Measurements from ENCODE around the gene PDXK. TPM values are rescaled to one million over a fixed set of nuclear protein-coding genes. Genes with fewer than 3 reads are reported as not detected.

The PDXK gene
- total and polyA plus RNA-seq, 10 of the 15 experiments (the other 5 are each of a cell fraction or from before 2014, with no cell fraction given) = 3.7 to 141 (median 60.0) TPM

DNA sequence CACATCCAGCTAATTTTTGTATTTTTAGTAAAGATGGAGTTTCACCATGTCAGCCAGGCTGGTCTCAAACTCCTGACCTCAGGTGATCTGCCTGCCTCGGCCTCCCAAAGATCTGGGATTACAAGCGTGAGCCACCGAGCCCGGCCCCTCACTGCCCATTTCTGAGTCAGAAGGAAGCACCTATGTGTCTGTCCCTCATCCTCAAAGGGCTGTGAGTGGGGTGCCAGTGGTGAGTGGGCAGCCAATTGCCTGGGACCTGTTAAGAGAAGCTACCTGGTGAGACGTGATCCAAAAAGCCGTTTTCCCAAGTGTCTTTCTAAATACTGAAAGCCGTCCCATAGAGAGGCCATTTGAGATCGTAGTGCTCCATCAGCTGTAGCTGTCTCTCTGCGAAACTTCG lies 27.1 kb upstream of the PDXK start:
- Histone ChIP-seq H3K9me3 (replicated peaks; ENCODE audit: control insufficient read depth, insufficient read depth, low read length) (no peaks in the 10 kb centered on the region), H3K4me2 (ENCODE audit: control insufficient read depth, insufficient read depth) (no peak overlapping the region), H3K36me3 (ENCODE audit: control insufficient read depth in 2 of 2, insufficient read depth in 2 of 2, low read length in 1 of 2) (peaks cover 14 to 47% of the 10 kb centered on the region in 2 experiments), H3K4me1 (ENCODE audit: control insufficient read depth, insufficient read depth, low read length) (no peaks in the 10 kb centered on the region), H3K79me2 (ENCODE audit: control insufficient read depth, insufficient read depth, low read length) (no peaks in the 10 kb centered on the region), H3K9ac (ENCODE audit: control insufficient read depth, insufficient read depth, low read length) (no peak overlapping the region), H2AFZ (ENCODE audit: control insufficient read depth, low read depth, low read length) (no peak overlapping the region), H4K20me1 (ENCODE audit: control insufficient read depth, insufficient read depth) (peaks cover 2% of the 10 kb centered on the region; the same call in 1 of the 2 replicates), H3K27ac (ENCODE audit: control insufficient read depth, insufficient read depth) (no peak overlapping the region), H3K27me3 (replicated peaks in 1 of 2; ENCODE audit: control insufficient read depth in 2 of 2, insufficient read depth in 2 of 2, low read length in 1 of 2) (no peaks in the 10 kb centered on the region), H3K4me3 (no peak overlapping the region)
- ChIA-PET SMC1A (ENCODE audit: uncharacterized antibody, unreplicated experiment) (no interaction called here), POLR2A (interaction anchor here (0.6 kb wide), 1 partner anchor 223 kb away, joined by 5 read pairs; no protein-coding TSS in a partner anchor), CTCF (no interaction called here), RAD21 (ENCODE audit: unreplicated experiment) (no interaction called here)
- no TSS peak for BruUV-seq (replicated peaks)
- in situ Hi-C loops (cut with MboI) (loop anchor here (25.0 kb wide), 1 partner anchor 1480 kb away; the partner anchor contains the start of gene ABCG1), intact Hi-C loops (cut with micrococcal nuclease; ENCODE audit: unreplicated experiment) (no loop called here)
- TF ChIP-seq EZH2 (IDR thresholded peaks at IDR 0.05; ENCODE audit: borderline replicate concordance, control insufficient read depth, low read depth, low read length) = no peak
- TF ChIP-seq LARP7 (IDR thresholded peaks at IDR 0.05) = no peak
- no peak for TF ChIP-seq BCL3 (IDR thresholded peaks at IDR 0.05; ENCODE audit: borderline replicate concordance, insufficient read depth, low read depth, low read length, poor library complexity, severe bottlenecking)
- TF ChIP-seq POU2F2 (IDR thresholded peaks at IDR 0.05; ENCODE audit: borderline replicate concordance, low read depth, low read length) = no peak
- TF ChIP-seq FOXM1 (IDR thresholded peaks at IDR 0.05; ENCODE audit: low read depth, low read length) = no peak
- TF ChIP-seq ASH2L (IDR thresholded peaks at IDR 0.05; ENCODE audit: borderline replicate concordance, low read depth) = no peak
- no peak for TF ChIP-seq CBX5 (IDR thresholded peaks at IDR 0.05; ENCODE audit: low read depth)
- no peak for TF ChIP-seq ATF7 (IDR thresholded peaks at IDR 0.05; ENCODE audit: low read depth)
- TF ChIP-seq ESRRA (IDR thresholded peaks at IDR 0.05; ENCODE audit: low read length) = no peak
- no peak for TF ChIP-seq KDM1A (IDR thresholded peaks at IDR 0.05; ENCODE audit: borderline replicate concordance)
- TF ChIP-seq STAT1 (conservative IDR thresholded peaks at IDR 0.05) = no peak
- TF ChIP-seq KAT2A (conservative IDR thresholded peaks at IDR 0.05; ENCODE audit: control insufficient read depth, low read depth, low read length) = no peak
- TF ChIP-seq IKZF2 (IDR thresholded peaks at IDR 0.05) = no peak
- no peak for TF ChIP-seq BMI1 (IDR thresholded peaks at IDR 0.05; ENCODE audit: borderline replicate concordance)
- no peak for TF ChIP-seq MXI1 (IDR thresholded peaks at IDR 0.05; ENCODE audit: low read depth, low read length)
- TF ChIP-seq NR2F1 (conservative IDR thresholded peaks at IDR 0.05) = no peak
- DNase-seq (ENCODE audit: low read depth, low spot score) = no peak
- no peak for FAIRE-seq
- no peak for ATAC-seq
- WGBS (ENCODE audit: insufficient coverage, insufficient replicate concordance, low lambda C conversion rate, missing lambda C conversion rate) = 98% methylated on average over 10 of the region's 10 CpGs

Data from GM12878 (cell line).